ENCODE data around the gene ABCC4.

DNA sequence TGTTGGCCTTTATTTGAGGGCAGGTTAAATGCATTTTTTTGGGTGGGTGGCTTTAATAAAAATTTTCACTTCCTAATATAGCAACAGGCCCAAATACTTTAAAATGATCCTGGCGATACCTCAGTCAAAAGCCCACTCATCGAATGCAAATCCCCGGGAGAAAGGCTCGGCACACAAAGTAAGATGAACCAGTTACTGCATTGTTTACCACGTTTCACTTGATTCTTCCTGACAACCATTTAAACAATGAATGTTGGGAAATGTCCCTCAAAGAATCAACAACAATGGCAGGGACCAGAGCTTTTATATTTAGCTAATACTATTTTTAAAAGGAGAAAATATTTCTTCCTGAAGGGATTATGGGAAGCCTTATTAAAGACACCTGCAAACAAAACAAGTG is 187.7 kb downstream of the ABCC4 start:
- TF ChIP-seq FOXK2 (IDR thresholded peaks at IDR 0.05), result no peak
- TF ChIP-seq SP1 (IDR thresholded peaks at IDR 0.05), result no peak
- TF ChIP-seq HDGF (IDR thresholded peaks at IDR 0.05; ENCODE audit: borderline replicate concordance), result no peak

All from HEK293T (cell line).